Measurements from ENCODE around the gene MAP4K1.
"Not testable (repeated sequence)": the region's sequence is repeated elsewhere in the genome, so short reads cannot be mapped to it uniquely, and the experiment has no call there.

Gene MAP4K1

DNA sequence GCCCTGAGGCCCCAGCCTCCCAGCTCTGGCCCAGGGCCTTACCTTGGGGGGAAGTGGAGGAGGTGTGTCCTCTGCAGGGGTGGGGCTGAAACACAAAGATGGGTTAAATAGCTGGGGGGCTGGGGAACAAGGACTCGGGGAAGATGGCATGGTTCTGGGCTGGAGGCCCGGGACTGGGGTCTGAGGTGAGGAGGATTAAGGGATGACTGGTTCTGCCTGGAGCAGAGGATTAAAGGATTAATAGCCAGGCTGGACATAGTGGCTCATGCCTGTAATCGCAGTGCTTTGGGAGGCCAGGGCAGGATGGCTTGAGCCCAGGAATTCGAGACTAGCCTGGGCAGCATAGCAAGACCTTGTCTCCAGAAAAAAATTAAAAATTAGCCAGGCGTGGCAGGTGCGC is 11.6 kb downstream of the MAP4K1 start:
- no peak overlapping the region for H3K4me3 ChIP-seq (ENCODE audit: low read length)
- no peak for DNase-seq (ENCODE audit: low read depth)
- TF ChIP-seq, protein P1, sequence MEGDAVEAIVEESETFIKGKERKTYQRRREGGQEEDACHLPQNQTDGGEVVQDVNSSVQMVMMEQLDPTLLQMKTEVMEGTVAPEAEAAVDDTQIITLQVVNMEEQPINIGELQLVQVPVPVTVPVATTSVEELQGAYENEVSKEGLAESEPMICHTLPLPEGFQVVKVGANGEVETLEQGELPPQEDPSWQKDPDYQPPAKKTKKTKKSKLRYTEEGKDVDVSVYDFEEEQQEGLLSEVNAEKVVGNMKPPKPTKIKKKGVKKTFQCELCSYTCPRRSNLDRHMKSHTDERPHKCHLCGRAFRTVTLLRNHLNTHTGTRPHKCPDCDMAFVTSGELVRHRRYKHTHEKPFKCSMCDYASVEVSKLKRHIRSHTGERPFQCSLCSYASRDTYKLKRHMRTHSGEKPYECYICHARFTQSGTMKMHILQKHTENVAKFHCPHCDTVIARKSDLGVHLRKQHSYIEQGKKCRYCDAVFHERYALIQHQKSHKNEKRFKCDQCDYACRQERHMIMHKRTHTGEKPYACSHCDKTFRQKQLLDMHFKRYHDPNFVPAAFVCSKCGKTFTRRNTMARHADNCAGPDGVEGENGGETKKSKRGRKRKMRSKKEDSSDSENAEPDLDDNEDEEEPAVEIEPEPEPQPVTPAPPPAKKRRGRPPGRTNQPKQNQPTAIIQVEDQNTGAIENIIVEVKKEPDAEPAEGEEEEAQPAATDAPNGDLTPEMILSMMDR (IDR thresholded peaks at IDR 0.05; ENCODE audit: insufficient read depth, low read depth, low read length, missing control alignments), result no peak

DNA sequence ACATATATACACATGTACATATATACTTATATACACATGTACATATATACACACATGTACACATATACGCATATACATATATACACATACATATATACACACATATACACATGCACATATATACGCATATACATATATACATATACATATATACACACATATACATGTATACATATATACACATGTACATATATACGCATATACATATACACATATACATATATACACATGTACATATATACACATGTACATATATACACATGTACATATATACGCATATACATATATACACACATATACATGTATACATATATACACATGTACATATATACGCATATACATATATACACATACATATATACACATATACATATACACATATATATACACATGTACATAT is 14.9 kb downstream of the MAP4K1 start:
- not testable (repeated sequence) for DNase-seq (ENCODE audit: low read depth); H3K4me3 ChIP-seq (ENCODE audit: low read length)

DNA sequence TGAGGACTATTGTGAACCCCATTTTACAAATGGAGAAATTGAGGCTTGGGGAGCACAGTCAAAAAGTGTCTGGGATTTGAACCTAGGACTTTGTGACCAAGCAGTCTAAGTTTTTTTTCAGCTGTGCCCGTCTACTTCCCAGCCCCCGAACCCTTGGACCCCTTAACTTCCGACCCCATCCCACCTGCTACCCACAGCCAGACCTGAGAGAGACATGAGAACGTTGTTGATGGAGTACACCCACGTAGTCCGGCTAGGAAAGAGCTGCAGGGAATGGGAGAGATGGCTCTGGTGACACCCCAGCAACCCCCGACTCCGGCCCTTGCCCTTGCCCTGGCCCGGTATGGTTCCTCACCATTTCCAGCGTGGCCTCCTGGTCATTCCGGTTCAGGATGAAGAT is 18.0 kb downstream of the MAP4K1 start:
- TF ChIP-seq, protein P1 (IDR thresholded peaks at IDR 0.05; ENCODE audit: insufficient read depth, low read depth, low read length, missing control alignments), result no peak
- H3K4me3 ChIP-seq (ENCODE audit: low read length), result no peak overlapping the region
- no peak for DNase-seq (ENCODE audit: low read depth)

DNA sequence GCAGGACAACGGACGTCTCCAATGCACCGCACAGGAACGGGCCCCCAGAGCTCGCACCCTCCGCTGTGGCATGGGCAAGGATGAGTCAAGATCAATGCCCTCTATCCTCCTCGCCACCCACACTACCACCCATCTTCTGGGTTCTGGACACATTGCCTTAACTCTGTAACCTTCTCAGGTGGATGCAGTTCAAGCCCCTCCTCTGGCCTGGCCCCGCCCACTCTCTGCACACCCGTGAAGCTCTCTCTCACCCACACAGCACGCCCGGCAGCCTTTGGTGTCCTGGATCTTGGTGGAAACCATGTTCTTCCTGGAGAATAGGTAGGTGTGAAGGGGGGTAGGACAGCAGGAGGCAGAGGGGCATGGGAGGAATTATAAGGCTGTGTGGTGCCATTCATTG is 20.7 kb downstream of the MAP4K1 start:
- no peak overlapping the region for H3K4me3 ChIP-seq (ENCODE audit: low read length)
- TF ChIP-seq, protein P1 (IDR thresholded peaks at IDR 0.05; ENCODE audit: insufficient read depth, low read depth, low read length, missing control alignments), result no peak
- no peak for DNase-seq (ENCODE audit: low read depth)

DNA sequence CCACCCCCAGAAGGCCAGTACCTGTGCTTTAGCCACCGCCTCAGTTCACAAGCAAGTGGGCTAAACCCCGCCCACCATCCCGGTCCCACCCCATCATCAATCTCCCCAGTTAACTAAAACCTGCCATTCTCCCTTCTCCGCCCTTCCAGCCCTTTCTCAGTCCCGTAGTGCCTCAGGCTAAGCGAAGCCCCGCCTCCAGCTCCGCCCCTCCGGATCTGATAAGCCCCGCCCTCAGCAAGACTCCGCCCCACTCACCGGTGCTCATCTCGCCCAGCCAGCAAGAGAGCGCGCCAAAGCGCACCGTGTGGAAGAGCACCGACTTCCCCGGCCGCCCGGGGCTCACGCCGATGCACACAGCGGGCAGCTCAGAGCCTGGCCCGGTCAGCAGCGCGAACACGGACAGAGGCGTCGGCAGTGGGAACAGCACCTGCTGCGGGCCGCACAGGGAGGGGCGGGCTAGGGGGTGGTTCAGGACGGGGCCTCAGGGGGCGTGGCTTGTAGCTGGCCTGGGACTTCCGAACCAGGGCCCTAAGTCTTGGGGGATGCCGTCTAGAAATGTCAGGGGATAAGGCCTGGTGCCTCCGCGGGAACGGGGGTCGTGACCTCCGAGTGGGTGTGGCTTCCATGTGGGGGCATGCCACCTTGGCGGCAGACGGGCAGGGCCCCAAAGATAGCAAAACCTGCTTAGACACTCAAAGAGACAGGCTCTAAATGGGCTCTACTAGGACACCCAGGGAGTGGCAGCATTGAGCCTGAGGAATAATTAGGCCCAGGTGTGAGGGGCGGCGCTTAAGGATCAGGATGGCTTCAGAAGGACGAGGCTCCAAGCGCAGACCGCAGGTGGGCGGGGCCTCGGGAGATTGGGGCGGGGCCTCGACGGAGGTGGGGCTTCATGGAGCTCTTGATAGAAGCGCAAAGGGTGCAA is 21.4 kb downstream of the MAP4K1 start:
- DNase-seq (ENCODE audit: low read depth), result peak; percentile 48
- H3K4me3 ChIP-seq (ENCODE audit: low read length), result no peak overlapping the region
- TF ChIP-seq, protein P1 (IDR thresholded peaks at IDR 0.05; ENCODE audit: insufficient read depth, low read depth, low read length, missing control alignments), result no peak

DNA sequence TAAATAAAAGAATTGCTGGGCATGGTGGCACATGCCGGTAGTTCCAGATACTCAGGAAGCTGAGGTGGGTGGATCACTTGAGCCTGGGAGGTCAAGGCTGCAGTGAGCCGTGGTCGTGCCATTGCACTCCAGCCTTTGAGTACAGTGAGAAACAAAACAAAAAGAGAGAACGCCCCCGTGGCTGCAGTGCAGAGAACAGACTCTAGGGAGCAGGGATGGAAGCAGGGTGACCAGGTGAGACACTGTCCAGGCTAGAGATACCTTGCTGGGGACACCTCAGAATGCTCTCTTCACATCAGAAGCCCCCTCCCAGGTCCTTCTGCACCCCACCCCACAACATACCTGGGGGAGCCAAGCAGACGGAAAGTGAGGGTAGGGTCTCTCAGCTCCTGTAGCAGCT is 24.8 kb downstream of the MAP4K1 start:
- TF ChIP-seq, protein P1 (IDR thresholded peaks at IDR 0.05; ENCODE audit: insufficient read depth, low read depth, low read length, missing control alignments), result no peak
- no peak overlapping the region for H3K4me3 ChIP-seq (ENCODE audit: low read length)
- no peak for DNase-seq (ENCODE audit: low read depth)

DNA sequence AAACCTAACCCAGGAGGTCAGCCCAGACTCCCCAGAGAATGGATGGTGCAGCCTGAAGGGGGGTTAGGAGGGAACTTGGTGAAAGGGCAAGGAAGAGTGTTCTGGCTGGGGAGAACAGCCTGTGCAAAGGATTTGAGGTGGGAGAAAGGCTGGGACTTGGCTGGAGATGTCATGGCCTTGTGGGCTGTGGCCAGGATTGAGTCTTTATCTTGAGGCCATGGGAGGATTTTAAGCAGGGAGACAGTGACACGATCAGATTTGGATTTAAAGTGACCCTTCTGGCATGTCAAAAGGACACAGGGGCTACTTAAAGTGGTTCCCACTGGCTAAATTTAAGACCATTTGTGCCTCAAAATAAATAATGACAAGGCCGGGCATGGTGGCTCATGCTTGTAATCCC is 29.7 kb downstream of the MAP4K1 start:
- TF ChIP-seq, protein P1 (IDR thresholded peaks at IDR 0.05; ENCODE audit: insufficient read depth, low read depth, low read length, missing control alignments), result no peak
- no peak overlapping the region for H3K4me3 ChIP-seq (ENCODE audit: low read length)
- no peak for DNase-seq (ENCODE audit: low read depth)

All from epithelial cell of esophagus (primary cell).